HG03469 (cell line): ENCODE results near the gene KARS1.
A peak's percentile ranks its signal among the peaks of the same experiment; 100 is the strongest.
"Not testable (repeated sequence)": the region's sequence is repeated elsewhere in the genome, so short reads cannot be mapped to it uniquely, and the experiment has no call there.

Source experiments
- ATAC-seq: cut with Tn5 transposase; IDR thresholded peaks from one replicate; pipeline ENCODE4 v1.9.1; 2021; ENCODE audit warnings: mild to moderate bottlenecking, moderate library complexity, moderate number of reproducible peaks; ENCODE audit not compliant: unreplicated experiment

The KARS1 gene

DNA sequence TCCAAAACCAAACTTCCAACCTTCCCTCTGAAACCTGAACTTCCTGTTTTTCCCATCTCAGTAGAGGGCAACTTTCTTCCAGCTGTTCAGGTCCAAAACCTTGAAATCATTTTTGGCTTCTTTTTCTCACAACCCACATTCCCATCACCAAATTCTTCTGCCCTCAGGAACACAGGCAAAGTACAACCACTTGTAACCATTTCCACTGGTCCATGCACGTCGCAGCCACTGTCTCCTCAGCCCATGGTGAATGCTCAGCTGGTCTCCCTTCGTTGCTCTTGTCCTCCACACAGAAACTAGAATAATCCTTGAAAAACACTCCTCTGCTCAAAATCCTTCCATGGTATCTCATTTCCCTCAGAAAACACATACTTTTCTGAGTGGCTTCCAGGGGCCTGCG is 20.7 kb downstream of the KARS1 start:
- ATAC-seq, result no peak

GRCh38 chr16:75624921-75625334 is 22.5 kb downstream of the KARS1 start:
- ATAC-seq, result no peak

DNA sequence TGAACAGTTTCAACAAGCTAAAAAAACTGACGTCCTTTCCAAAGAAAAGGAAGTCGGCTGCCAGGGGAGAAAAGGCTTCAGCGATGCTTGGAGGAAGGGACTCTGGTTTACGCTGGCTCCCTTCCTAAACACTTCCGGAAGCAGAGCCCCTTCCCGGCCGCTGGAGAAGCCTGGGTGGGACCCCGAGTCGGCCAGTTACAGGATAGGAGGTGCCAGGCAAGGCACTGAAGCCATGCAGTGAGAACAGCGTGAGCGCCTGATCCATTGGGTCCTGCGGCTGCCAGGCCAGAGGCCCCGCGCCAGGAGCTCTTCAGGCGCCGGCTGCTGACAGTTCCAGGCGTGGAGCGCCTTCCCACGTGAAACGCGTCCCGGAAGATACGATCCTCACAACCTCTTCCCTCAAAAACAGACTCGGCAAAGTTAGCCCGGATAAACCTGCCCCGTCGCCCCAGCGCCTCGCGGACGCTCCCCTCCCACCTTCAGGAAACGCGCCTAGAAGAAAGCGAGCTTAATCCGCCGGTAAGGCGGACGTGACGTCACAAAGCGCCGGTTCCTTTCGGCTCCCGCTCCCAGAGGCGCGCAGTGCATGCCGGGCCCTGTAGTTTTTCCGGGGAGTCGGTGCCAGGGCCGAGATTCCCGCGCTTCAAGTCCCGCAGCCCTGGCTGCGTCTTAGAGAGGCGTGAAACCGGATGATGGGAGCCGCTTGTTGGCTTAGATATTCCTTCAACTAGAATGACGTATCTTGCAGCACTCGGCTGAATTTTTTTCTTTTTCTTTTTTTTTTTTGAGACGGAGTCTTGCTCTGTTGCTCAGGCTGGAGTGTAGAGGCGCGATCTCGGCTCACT is 24.5 kb downstream of the KARS1 start, which contains the start of gene ADAT1:
Gene ADAT1, minus strand, starts transcription at position 521 of the 845 bp plus-strand sequence. CDS start 2,482 bp downstream, outside the sequence.
- peak; percentile 77 for ATAC-seq

GRCh38 chr16:75621170-75621477 is 26.3 kb downstream of the KARS1 start:
- ATAC-seq, result no peak

DNA sequence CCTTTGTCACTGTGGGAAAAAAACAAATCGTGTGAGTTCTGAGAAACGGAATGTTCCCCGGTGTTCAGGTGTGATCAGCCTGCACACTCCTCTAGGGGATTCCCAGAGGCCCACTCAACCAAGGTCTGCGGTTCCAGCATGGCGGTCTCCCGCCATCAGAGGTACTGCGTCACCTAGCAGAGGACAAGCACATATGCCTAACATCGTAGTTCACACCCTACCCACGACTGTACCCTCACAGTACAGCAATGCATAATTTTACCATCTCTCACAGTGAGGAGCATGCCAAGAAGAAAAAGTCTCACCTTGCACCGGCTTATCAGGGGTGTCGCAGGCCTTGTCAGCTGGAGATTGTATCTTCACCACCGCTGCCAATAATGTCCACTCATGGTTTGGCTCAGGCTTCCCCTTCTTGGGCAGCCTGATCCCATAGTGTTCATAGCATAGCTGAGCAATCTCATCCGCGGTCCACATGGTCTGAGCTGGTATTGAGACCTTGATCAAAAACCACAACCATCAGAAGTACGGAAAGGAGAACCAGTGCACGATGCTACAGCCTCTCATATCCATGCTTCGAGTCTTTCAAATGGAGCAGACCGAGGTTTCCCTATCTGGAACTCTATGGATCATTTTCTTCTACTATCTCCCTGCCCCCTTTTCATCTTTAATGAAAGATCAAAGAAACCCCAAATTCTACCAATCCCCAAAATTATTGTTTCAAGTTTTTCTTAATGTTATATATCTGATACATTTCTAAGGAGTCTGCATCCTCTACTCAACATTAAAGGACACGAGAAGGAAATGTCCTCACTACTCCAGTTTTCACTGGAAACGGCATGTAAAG is 26.9 kb downstream of the KARS1 start:
- no peak for ATAC-seq

- ATAC-seq, result no peak
These were observed 28.7 kb downstream of the KARS1 start for GRCh38 chr16:75618780-75619179.

DNA sequence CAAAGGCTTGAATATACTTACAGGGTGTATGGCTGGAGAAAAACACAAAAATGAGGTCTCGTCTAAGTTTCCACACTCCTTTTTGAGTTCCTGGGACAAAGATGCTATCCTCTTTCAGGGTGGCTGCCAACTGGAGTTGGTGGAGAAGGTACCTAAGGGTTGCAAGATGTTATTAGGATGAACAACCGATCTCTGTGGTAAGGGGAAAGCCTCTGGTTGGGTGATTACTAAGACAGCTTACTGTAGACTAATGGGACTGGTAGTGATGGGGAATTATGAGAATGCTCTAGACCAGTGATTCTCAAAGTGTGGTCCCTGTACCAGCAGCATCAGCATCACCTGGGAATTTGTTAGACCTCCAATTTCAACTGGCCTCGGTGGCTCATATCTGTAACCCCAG is 30.3 kb downstream of the KARS1 start:
- ATAC-seq, result no peak

DNA sequence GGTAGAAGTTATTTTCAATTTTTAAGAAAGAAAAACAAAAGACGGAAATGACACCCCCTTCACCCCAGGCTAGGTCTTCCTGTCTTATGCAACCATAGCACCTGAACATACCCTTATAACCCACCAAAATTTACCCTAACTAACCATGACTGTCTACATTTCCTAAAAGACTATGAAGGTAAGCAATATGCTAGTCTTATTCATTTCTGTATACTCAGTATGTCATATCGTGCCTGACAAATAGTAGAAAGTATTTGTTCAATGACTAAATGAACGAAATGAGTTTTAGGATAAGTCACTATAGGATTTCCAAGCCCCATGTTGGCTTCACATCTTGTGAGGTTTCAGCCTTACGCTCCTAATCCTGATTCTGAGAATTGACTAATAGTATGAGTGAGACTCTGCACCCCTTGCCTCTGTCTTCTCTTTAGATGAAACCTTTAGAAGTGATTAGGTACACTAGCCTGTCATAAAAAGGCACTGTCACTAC is 30.9 kb downstream of the KARS1 start:
- no peak for ATAC-seq

- ATAC-seq, result no peak
These were observed 31.8 kb downstream of the KARS1 start for GRCh38 chr16:75615619-75616018.

GRCh38 chr16:75614066-75614897 is 33.2 kb downstream of the KARS1 start:
- no peak for ATAC-seq

DNA sequence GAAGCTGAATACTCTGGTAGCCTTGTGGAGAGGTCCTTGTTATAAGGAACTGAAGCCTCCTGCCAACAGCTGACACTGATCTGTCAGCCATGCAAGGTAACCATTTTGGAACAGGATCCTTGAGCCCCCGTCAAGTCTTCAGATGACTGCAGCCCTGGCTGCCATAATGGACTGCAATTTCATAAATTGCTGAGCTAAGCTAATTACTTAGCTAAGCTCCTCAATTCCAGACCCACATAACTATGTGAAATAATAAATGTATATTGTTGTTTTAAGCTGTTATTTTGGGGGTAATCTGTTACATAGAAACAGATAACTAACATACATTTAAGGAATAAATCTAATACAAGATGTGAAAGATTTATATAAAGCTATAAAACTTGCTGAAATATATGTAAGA is 41.0 kb downstream of the KARS1 start:
- no peak for ATAC-seq

DNA sequence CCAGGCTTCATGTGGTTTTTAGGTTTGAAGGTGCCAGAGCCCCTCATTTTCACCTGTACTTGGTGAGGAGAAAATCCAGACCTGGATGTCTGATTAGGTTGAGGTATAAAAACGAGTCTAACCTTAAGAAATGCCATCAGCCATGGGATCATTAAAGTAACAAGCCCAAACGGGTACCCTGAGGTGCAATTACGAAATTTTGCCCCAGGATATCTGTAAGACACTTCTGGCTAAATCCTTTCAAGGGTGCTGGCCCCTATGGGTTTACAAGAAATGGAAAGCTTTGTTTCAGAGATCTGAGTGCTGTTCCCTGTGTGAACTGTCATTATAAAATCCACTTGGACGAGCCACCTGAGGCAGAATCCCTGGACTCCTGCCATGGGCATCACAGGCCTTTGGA is 44.2 kb downstream of the KARS1 start:
- no peak for ATAC-seq

DNA sequence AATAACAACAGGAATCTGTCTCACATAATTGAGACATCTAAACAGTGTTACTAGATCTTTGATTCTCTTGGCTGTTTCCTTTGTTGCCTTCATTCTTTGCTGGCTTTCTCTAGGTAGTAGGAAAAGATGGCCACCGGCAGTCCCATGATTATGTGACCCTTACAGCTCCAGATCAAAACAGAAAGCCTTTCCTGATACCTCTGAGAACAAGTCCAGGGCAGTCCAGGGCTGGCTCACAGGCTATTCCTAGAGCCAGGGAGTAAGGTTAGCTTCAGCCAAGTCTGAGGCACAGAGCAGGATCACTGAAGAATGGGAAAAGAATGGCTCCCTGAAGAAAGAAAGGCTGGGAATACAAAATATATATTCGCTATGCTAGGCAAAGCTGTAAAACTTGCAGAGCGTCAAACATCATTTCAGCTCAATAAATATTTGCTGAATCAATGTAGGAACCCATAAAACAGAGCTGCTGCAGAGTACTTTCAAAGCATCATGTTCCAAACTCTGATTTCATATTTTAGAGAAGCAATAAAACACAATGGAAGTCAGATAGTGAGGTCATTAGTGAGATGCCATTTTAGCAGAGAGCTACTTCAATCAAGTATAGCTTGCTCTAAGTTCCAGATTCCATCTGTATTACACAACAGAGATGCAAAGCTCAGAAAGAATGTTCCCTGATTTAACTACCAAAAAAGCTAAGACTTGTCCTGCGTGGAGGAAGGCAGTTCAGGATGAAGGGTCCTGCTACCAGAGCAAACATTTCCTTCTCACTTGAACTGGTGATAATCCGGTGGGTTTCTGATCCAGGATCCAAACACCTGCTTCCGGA is 47.8 kb downstream of the KARS1 start:
- no peak for ATAC-seq

DNA sequence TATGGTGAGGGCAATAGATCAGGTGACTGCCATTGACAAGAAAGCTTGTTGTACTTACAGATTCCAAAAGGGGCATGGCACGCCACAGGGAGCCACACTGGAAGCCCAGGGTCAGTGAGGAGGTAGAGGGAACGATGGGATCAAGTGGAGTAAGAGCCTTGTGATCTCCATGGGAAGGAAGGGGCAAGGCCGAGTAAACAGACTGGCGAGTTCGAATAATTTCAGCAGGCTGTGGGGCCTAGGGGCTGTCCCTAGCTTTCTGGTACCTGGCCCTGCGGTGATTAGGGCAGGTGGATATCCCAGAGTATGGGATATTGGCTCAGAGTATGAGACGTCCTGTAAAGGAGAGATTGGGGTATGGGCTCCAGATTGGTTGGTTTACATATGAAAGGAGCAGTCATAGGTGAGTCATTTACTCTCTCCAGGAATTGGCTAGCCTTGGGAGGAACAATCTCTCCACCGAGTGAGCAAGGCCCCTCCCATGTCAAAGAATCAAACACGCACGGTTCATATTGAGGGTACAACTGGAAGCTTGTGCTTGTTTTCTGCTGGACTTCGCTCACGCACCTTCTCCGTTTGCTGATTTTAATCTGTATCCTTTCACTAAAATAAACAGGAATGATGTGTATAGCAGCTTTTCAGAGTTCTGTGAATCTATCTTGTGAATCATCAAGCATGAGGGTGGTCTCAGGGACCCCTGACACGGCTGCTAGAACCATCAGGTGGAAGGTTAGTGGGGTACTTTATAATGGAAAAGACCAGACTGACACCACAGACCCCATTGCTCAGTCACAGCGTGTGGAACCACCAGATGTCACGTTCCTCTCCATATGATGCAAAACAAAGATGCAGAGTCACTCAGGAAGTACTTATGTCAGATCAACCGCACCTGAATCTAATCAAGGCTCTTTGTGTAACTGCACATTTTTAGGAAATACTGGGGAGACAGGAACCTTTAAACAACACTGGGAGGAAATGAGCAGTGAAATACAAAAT is 53.3 kb downstream of the KARS1 start:
- ATAC-seq, result no peak

GRCh38 chr16:75593308-75593707 is 54.2 kb downstream of the KARS1 start:
- ATAC-seq, result no peak

GRCh38 chr16:75591927-75592326 is 55.5 kb downstream of the KARS1 start:
- ATAC-seq, result not testable (repeated sequence)

DNA sequence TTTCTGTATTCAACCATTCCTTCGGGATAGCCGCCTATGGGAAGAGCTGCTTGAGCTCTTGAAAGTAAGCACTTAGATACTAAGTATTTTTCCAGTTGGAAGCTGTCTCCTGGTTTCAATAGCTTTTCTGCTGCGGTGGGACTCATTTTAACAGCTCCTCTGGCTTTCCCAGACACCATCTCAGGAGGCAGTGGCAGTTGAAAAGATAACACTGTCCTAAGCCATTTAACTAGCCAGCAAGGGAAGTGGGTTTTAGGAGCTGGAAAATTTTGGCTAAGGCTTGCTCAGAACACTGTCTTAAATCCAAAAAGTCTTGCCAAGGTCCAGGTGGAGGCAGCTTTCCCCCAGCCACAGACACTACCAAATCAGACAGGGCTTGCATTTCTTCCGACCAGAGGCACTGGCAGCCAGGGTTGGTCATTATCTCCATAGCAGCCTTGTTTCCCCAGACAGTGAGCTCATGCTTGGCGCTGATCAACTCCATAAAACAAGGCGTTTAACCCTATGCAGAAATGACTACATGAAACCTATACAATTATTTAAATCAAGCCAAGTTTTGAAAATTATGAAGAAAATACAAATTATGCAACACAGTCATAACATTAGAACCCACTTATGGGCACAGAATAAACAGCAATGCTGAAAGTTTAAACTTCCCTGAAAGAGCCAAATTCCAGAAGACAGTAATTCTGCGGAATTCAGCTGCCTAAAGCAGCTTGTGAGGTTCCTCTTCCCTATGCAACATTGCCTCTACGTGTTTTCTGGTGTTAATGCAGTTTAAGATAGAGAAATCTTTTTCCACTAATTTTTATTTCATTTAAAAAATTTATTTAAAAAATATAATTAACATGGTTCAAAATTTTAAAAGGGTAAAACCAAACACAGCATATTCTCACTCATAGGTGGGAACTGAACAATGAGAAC is 56.3 kb downstream of the KARS1 start:
- ATAC-seq, result no peak

- ATAC-seq, result no peak
These were observed 58.2 kb downstream of the KARS1 start for GRCh38 chr16:75589306-75589705.
